ENCODE results near the gene BBOX1.
"Not testable (repeated sequence)": the region's sequence is repeated elsewhere in the genome, so short reads cannot be mapped to it uniquely, and the experiment has no call there.

Gene BBOX1

DNA sequence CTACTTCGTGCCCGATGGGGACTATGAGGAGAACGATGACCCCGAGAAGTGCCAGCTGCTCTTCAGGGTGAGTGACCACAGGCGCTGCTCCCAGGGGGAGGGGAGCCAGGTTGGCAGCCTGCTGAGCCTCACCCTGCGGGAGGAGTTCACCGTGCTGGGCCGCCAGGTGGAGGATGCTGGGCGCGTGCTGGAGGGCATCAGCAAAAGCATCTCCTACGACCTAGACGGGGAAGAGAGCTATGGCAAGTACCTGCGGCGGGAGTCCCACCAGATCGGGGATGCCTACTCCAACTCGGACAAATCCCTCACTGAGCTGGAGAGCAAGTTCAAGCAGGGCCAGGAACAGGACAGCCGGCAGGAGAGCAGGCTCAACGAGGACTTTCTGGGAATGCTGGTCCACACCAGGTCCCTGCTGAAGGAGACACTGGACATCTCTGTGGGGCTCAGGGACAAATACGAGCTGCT lies 46.0 kb upstream of the BBOX1 start:
- Histone ChIP-seq H4K20me1 (ENCODE audit: control insufficient read depth, insufficient read depth, low read depth, low read length) (no peaks in the 10 kb centered on the region), H3K27ac (ENCODE audit: low read depth, low read length) (no peak overlapping the region), H3K4me1 (ENCODE audit: control insufficient read depth, low read length) (no peaks in the 10 kb centered on the region), H3K4me2 (ENCODE audit: low read length) (no peak overlapping the region), H3K27me3 (ENCODE audit: control insufficient read depth, low read length) (no peaks in the 10 kb centered on the region), H3K4me3 (ENCODE audit: low read length) (no peak overlapping the region), H3K79me2 (ENCODE audit: control insufficient read depth, low read length) (no peaks in the 10 kb centered on the region), H3F3A (ENCODE audit: control insufficient read depth, insufficient read depth) (no peaks in the 10 kb centered on the region), H3K9me3 (ENCODE audit: control insufficient read depth, insufficient read depth, low read length) (no peaks in the 10 kb centered on the region), H3K9me2 (replicated peaks; ENCODE audit: control insufficient read depth, low read length) (no peaks in the 10 kb centered on the region), H3K36me3 (ENCODE audit: control insufficient read depth, low read length) (no peaks in the 10 kb centered on the region)
- TF ChIP-seq EZH2phosphoT487 (IDR thresholded peaks at IDR 0.05; ENCODE audit: borderline replicate concordance, low read length) = no peak
- TF ChIP-seq, protein P1, sequence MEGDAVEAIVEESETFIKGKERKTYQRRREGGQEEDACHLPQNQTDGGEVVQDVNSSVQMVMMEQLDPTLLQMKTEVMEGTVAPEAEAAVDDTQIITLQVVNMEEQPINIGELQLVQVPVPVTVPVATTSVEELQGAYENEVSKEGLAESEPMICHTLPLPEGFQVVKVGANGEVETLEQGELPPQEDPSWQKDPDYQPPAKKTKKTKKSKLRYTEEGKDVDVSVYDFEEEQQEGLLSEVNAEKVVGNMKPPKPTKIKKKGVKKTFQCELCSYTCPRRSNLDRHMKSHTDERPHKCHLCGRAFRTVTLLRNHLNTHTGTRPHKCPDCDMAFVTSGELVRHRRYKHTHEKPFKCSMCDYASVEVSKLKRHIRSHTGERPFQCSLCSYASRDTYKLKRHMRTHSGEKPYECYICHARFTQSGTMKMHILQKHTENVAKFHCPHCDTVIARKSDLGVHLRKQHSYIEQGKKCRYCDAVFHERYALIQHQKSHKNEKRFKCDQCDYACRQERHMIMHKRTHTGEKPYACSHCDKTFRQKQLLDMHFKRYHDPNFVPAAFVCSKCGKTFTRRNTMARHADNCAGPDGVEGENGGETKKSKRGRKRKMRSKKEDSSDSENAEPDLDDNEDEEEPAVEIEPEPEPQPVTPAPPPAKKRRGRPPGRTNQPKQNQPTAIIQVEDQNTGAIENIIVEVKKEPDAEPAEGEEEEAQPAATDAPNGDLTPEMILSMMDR (IDR thresholded peaks at IDR 0.05; ENCODE audit: low read depth, low read length, poor library complexity, severe bottlenecking) = no peak

DNA sequence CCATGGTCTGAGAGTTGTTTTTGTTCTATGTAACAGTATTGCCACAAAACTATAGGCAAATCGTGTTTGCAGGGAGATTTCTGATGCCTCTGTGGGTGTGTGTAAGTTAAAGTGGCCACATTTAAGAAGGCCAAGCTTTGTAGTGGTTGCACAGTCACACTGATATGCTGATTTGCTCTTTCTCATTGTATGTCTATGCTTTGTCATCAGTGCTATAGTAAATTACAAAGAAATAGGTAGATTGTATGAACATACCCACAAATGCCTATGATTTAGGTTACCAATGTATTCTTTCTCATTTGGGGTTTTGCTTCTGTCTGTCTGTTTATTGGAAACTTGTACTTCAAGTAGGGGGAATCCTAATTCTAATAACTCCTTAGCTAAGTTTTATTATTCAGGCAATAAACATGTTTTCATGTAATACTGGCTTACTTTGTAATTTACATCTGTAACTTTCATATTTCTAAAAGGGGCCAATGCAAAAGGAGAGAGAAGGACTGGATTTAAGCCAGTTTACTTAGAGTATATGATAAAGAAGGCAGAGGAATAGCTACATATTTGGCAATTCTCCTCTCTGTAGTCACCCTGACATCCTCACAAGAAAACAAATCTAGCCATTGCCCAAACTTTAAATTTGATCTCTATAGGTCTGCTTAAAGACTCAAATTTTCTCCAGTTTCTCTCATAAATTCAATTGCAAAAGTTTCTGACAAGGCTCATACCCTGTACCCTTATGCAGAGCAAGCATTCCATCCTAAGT lies 44.7 kb upstream of the BBOX1 start:
- H3K4me3 ChIP-seq (ENCODE audit: low read length) = no peak overlapping the region
- H3K4me1 ChIP-seq (ENCODE audit: control insufficient read depth, low read length) = no peaks in the 10 kb centered on the region
- H3K4me2 ChIP-seq (ENCODE audit: low read length) = no peak overlapping the region

DNA sequence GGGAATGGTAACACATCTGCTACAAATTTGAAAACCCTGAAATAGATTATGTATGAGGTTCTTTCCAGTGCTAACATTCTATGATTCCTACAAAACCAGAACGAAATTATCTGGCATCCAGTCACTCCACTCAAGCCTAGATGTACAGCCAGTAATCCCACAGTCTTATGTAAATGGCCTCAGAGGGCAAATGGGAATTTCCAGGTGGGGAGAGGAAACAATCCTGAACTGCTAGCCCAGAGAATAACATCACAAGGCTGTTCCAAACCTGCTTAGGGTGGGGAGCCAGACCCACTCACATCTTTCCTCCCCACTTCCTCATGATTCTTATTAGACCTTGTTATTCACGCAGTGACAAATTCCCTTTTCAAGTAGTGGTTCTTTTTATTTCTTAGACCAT lies 43.2 kb upstream of the BBOX1 start:
- no peaks in the 10 kb centered on the region for H4K20me1 ChIP-seq (ENCODE audit: control insufficient read depth, insufficient read depth, low read depth, low read length)
- no peaks in the 10 kb centered on the region for H3F3A ChIP-seq (ENCODE audit: control insufficient read depth, insufficient read depth)
- TF ChIP-seq, protein P1 (IDR thresholded peaks at IDR 0.05; ENCODE audit: low read depth, low read length, poor library complexity, severe bottlenecking) = no peak
- TF ChIP-seq EZH2phosphoT487 (IDR thresholded peaks at IDR 0.05; ENCODE audit: borderline replicate concordance, low read length) = no peak
- no peaks in the 10 kb centered on the region for H3K27me3 ChIP-seq (ENCODE audit: control insufficient read depth, low read length)
- no peaks in the 10 kb centered on the region for H3K9me3 ChIP-seq (ENCODE audit: control insufficient read depth, insufficient read depth, low read length)
- H3K36me3 ChIP-seq (ENCODE audit: control insufficient read depth, low read length) = no peaks in the 10 kb centered on the region
- H3K4me2 ChIP-seq (ENCODE audit: low read length) = no peak overlapping the region
- no peak overlapping the region for H3K4me3 ChIP-seq (ENCODE audit: low read length)
- H3K4me1 ChIP-seq (ENCODE audit: control insufficient read depth, low read length) = no peaks in the 10 kb centered on the region
- no peaks in the 10 kb centered on the region for H3K9me2 ChIP-seq (replicated peaks; ENCODE audit: control insufficient read depth, low read length)
- no peaks in the 10 kb centered on the region for H3K79me2 ChIP-seq (ENCODE audit: control insufficient read depth, low read length)
- H3K27ac ChIP-seq (ENCODE audit: low read depth, low read length) = no peak overlapping the region

More for the DNA sequence above, 44.7 kb upstream of the BBOX1 start:
- no peaks in the 10 kb centered on the region for H3K27me3 ChIP-seq (ENCODE audit: control insufficient read depth, low read length)
- no peak overlapping the region for H3K27ac ChIP-seq (ENCODE audit: low read depth, low read length)
- no peak for TF ChIP-seq EZH2phosphoT487 (IDR thresholded peaks at IDR 0.05; ENCODE audit: borderline replicate concordance, low read length)
- TF ChIP-seq, protein P1 (IDR thresholded peaks at IDR 0.05; ENCODE audit: low read depth, low read length, poor library complexity, severe bottlenecking) = no peak
- H4K20me1 ChIP-seq (ENCODE audit: control insufficient read depth, insufficient read depth, low read depth, low read length) = no peaks in the 10 kb centered on the region
- H3K36me3 ChIP-seq (ENCODE audit: control insufficient read depth, low read length) = no peaks in the 10 kb centered on the region
- no peaks in the 10 kb centered on the region for H3F3A ChIP-seq (ENCODE audit: control insufficient read depth, insufficient read depth)
- no peaks in the 10 kb centered on the region for H3K79me2 ChIP-seq (ENCODE audit: control insufficient read depth, low read length)
- no peaks in the 10 kb centered on the region for H3K9me2 ChIP-seq (replicated peaks; ENCODE audit: control insufficient read depth, low read length)
- no peaks in the 10 kb centered on the region for H3K9me3 ChIP-seq (ENCODE audit: control insufficient read depth, insufficient read depth, low read length)

DNA sequence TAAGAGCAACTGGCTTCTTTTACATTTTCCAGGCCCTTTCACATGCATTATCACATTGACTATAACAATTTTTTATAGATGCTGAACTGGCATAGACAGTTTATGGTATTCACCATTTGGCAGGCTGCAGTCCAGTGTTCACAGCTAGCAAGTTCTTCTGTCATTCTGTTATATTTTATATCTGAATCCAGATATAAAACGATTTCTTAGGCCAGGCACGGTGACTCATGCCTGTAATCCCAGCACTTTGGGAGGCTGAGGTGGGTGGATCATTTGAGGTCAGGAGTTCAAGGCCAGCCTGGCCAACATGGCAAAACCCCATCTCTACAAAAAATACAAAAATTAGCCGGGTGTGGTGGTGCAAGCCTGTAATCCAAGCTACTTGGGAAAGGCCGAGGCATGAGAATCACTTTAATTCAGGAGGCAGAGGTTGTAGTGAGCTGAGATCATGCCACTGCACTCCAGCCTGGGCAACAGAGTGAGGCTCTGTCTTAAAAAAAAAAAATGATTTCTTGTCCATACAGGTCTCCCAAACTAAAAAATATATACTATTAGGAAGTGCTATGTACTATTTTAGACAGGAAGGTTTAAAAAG lies 39.4 kb upstream of the BBOX1 start:
- not testable (repeated sequence) for H3K9me3 ChIP-seq (ENCODE audit: control insufficient read depth, insufficient read depth, low read length); H3K4me1 ChIP-seq (ENCODE audit: control insufficient read depth, low read length); H3F3A ChIP-seq (ENCODE audit: control insufficient read depth, insufficient read depth); H3K4me2 ChIP-seq (ENCODE audit: low read length); H3K27ac ChIP-seq (ENCODE audit: low read depth, low read length); H3K4me3 ChIP-seq (ENCODE audit: low read length); H3K27me3 ChIP-seq (ENCODE audit: control insufficient read depth, low read length); H4K20me1 ChIP-seq (ENCODE audit: control insufficient read depth, insufficient read depth, low read depth, low read length); H3K9me2 ChIP-seq (replicated peaks; ENCODE audit: control insufficient read depth, low read length); H3K36me3 ChIP-seq (ENCODE audit: control insufficient read depth, low read length); H3K79me2 ChIP-seq (ENCODE audit: control insufficient read depth, low read length)
